Inferior parietal cortex (tissue), 1 donor: ENCODE results near the gene GRIPAP1.

Experiments
- DNase-seq: peaks from one replicate; pipeline ENCODE4 v3.0.0-alpha.2; 2016; ENCODE audit errors: extremely low spot score

Gene GRIPAP1

DNA sequence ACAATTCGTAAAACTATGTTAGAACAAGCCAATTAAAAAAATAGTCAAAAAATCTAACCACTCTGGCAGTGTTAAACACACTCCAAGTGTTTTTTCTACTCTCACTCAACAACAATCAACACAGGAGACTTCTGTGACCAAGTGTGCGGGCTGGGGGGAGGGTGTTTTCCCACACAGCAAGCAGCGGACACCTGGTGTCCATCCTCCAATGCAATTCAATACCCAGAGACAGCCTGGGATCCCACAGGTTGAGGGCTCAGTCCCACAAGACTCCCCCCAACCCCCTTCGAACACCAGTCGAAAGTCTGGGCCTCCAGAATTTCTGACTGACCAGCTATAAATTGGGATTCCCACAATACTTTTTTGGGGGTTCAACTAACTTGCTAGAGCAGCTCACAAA, 74.9 kb downstream of the GRIPAP1 start:
- DNase-seq: no peak

DNA sequence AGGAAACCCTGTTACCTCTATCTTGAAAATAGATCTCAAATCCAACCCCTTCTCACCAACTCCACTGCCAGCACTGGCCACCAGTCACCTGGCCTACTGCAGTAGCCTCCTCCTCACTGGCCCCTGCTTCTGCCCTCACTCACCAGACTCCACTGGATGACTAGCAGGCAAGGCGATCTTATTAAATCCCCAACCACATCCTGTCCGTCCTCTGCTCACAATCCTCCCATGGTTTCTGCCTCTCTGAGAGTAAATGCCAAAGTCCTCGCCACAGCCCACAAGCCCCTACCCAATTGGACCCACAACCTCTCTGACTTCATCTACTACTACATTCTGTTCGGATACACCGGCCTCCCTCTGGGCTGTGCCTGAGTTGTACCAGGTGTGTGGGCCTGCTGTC, 77.8 kb downstream of the GRIPAP1 start:
- DNase-seq: no peak

DNA sequence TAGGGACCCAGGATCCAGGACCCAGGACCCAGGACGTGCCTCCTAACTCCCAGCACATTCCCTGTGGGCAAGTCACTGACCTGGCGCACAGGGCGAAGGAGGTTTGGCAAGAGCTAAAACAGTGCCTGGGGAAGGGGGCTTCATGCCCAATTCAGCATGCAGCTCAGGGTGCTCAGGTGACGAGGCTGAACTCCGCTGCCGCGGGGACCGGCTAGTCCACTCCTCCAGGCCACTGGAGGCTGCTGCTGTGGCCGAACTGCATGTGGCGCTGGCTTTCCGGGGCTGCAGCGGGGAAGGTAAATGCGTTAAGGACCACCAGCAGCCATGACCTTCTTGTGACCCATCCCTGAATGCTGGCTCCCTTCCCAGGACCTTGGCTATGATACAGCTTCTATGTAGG, 78.3 kb downstream of the GRIPAP1 start:
- DNase-seq: no peak
